Subcutaneous abdominal adipose tissue (tissue), 5 donors: ENCODE measurements around the gene CHST13.
"Not testable (repeated sequence)": the region's sequence is repeated elsewhere in the genome, so short reads cannot be mapped to it uniquely, and the experiment has no call there.

Experiments
- H3K27ac ChIP-seq: one replicate; pipeline ENCODE4 v1.7.0; 2013; ENCODE audit warnings: low read depth, mild to moderate bottlenecking, inconsistent platforms, low read length, moderate library complexity
- H3K27me3 ChIP-seq, 5 donors: one replicate each; pipeline ENCODE4 v1.7.0; 2013; ENCODE audit warnings: low read length in 5 of 5, inconsistent platforms in 1 of 5; ENCODE audit not compliant: control insufficient read depth in 5 of 5, insufficient read depth in 4 of 5
- H3K36me3 ChIP-seq, 5 donors: one replicate each; pipeline ENCODE4 v1.7.0; 2013; ENCODE audit warnings: low read length in 5 of 5; ENCODE audit not compliant: control insufficient read depth in 5 of 5, insufficient read depth in 5 of 5
- H3K4me1 ChIP-seq, 5 donors: one replicate each; pipeline ENCODE4 v1.7.0; 2013; ENCODE audit warnings: low read length in 5 of 5, mild to moderate bottlenecking in 3 of 5, moderate library complexity in 1 of 5; ENCODE audit not compliant: control insufficient read depth in 5 of 5, insufficient read depth in 5 of 5
- H3K4me3 ChIP-seq, 5 donors: one replicate each; pipeline ENCODE4 v1.7.0; 2013; ENCODE audit warnings: low read length in 5 of 5, low read depth in 1 of 5
- H3K9ac ChIP-seq, 5 donors: one replicate each; pipeline ENCODE4 v1.7.0; 2013; ENCODE audit warnings: low read length in 5 of 5, mild to moderate bottlenecking in 4 of 5, moderate library complexity in 3 of 5
- H3K9me3 ChIP-seq, 5 donors: one replicate each; pipeline ENCODE4 v1.7.0; 2013; ENCODE audit warnings: low read length in 5 of 5; ENCODE audit not compliant: control insufficient read depth in 5 of 5
- donor health status: healthy.
- donor health status: healthy.
- donor health status: healthy.
- donor health status: healthy.
- donor health status: healthy.

The CHST13 gene

GRCh38 chr3:126578702-126579101, 54.7 kb downstream of the CHST13 start:
- no peaks in the 10 kb centered on the region for H3K4me1 ChIP-seq
- no peaks in the 10 kb centered on the region for H3K27me3 ChIP-seq
- no peak overlapping the region for H3K4me3 ChIP-seq
- H3K27ac ChIP-seq = no peak overlapping the region
- H3K36me3 ChIP-seq = no peaks in the 10 kb centered on the region
- H3K9ac ChIP-seq = no peak overlapping the region
- H3K9me3 ChIP-seq = peaks cover 0 to 9% (median 4%) of the 10 kb centered on the region in 5 donors

DNA sequence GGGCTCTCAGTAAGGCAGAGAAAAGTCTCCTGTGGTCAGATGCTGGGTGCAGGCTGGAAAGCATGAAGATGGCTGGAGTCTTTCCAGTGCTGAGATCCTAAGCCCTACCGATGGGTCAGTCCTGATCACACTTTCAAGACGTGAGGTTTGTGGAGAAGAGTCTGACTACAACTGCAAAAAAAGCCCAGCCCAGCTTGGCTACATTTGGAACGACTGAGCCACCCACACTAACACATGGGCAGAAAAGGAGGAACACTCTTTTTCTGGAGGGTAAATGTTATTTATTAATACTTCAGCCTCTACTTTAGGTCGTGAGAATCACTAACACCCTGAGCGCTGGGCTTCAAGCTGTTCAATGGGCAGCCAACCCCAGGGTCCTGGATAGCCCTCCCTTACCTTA, 56.8 kb downstream of the CHST13 start:
- Histone ChIP-seq H3K9ac (no peak overlapping the region), H3K36me3 (no peaks in the 10 kb centered on the region), H3K9me3 (peaks cover 0 to 9% (median 4%) of the 10 kb centered on the region in 5 donors), H3K4me3 (no peak overlapping the region), H3K4me1 (no peaks in the 10 kb centered on the region), H3K27me3 (no peaks in the 10 kb centered on the region), H3K27ac (no peak overlapping the region)

DNA sequence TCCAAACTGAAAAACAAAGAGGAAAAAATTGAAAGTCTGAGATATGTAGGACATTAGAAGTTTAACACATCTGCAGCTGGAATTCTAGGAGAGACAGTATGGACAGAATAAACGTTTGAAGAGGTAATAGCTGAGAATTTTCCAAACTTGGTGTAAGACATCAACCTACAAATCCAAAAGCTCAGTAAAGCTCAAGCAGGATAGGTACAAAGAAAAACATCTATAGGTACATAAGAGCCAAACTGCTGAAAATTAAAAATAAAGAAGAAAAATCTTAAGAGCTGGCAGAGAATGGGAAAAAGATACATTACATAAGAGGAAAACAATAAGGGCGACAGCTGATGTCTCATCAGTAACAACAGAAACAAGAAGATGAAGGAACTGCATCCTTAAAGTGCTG, 57.6 kb downstream of the CHST13 start:
- Histone ChIP-seq H3K4me3 (no peak overlapping the region), H3K36me3 (no peaks in the 10 kb centered on the region), H3K4me1 (no peaks in the 10 kb centered on the region), H3K27ac (no peak overlapping the region), H3K9ac (no peak overlapping the region), H3K27me3 (no peaks in the 10 kb centered on the region), H3K9me3 (peaks cover 0 to 9% (median 4%) of the 10 kb centered on the region in 5 donors)

DNA sequence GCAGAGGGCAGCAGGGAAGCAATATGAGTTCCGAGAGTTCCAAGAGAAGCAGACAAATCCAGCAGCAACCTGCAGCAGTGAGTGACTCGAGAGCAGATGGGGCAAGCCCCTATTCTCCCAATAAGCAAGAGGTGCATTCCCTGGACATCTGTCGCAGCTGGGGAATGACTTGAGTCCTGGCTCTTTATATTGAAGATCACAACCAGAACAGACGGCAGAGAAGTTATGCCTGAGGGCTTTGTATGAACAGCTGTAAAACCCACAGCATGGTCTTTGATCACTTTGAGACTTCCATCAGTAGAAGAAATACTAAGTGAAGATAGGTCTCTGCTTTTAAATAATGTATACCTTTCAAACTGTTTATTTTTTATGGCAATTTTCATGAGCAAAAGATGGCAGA, 58.4 kb downstream of the CHST13 start:
- Histone ChIP-seq H3K36me3 (no peaks in the 10 kb centered on the region), H3K27ac (no peak overlapping the region), H3K4me1 (no peaks in the 10 kb centered on the region), H3K27me3 (no peaks in the 10 kb centered on the region), H3K9ac (no peak overlapping the region), H3K4me3 (no peak overlapping the region), H3K9me3 (peaks cover 0 to 9% (median 4%) of the 10 kb centered on the region in 5 donors)

- not testable (repeated sequence) for H3K36me3 ChIP-seq, H3K4me1 ChIP-seq, H3K27me3 ChIP-seq, H3K4me3 ChIP-seq, H3K27ac ChIP-seq, H3K9me3 ChIP-seq, H3K9ac ChIP-seq
These were observed 67.6 kb downstream of the CHST13 start for GRCh38 chr3:126591515-126591914.
